ENCODE data around the gene HDAC6. TPM values are rescaled to one million over a fixed set of nuclear protein-coding genes. Genes with fewer than 3 reads are reported as not detected.
A peak's percentile ranks its signal among the peaks of the same experiment; 100 is the strongest.
"Not testable (repeated sequence)": the region's sequence is repeated elsewhere in the genome, so short reads cannot be mapped to it uniquely, and the experiment has no call there.

HDAC6 gene
- total RNA-seq, 2 experiments from 2014 or later: 71.8 to 81.9 TPM

- H3K9me3 Mint-ChIP-seq: no peaks in the 10 kb centered on the region
- intact Hi-C loops (cut with micrococcal nuclease): no loop called here
- no peak overlapping the region for H3K27ac Mint-ChIP-seq
- H3K4me3 Mint-ChIP-seq: no peak overlapping the region
- H3K27me3 Mint-ChIP-seq: no peaks in the 10 kb centered on the region
- H3K4me1 Mint-ChIP-seq (ENCODE audit: low read depth): no peaks in the 10 kb centered on the region
- ChIA-PET POLR2A (no interaction called here), CTCF (no interaction called here)
- peaks cover 19% of the 10 kb centered on the region for H3K36me3 Mint-ChIP-seq
- DNase-seq: no peak
Measured at GRCh38 chrX:48816014-48816810, 14.3 kb downstream of the HDAC6 start.

DNA sequence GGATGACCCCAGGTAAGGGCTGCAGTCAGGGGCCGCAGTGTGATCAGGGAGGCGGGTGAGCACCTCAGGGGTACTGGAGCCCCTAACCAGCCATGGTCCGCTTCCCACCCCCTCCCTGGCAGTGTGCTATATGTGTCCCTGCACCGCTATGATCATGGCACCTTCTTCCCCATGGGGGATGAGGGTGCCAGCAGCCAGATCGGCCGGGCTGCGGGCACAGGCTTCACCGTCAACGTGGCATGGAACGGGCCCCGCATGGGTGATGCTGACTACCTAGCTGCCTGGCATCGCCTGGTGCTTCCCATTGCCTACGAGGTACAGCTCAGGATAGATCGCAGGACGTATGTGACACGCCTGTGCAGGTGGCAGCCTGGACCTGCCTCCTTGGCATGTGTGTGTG is 16.2 kb downstream of the HDAC6 start:
- no peak overlapping the region for H3K27ac Mint-ChIP-seq
- H3K4me1 Mint-ChIP-seq (ENCODE audit: low read depth): no peaks in the 10 kb centered on the region
- no peaks in the 10 kb centered on the region for H3K27me3 Mint-ChIP-seq
- no peaks in the 10 kb centered on the region for H3K9me3 Mint-ChIP-seq
- intact Hi-C loops (cut with micrococcal nuclease): no loop called here
- DNase-seq: no peak
- peaks cover 17% of the 10 kb centered on the region for H3K36me3 Mint-ChIP-seq
- POLR2A ChIA-PET: no interaction called here
- CTCF ChIA-PET: no interaction called here
- no peak overlapping the region for H3K4me3 Mint-ChIP-seq

- Mint-ChIP-seq H3K9me3 (no peaks in the 10 kb centered on the region), H3K4me1 (ENCODE audit: low read depth) (no peaks in the 10 kb centered on the region), H3K36me3 (peaks cover 21% of the 10 kb centered on the region), H3K4me3 (no peak overlapping the region), H3K27ac (no peak overlapping the region), H3K27me3 (no peaks in the 10 kb centered on the region)
- intact Hi-C loops (cut with micrococcal nuclease): no loop called here
- DNase-seq: no peak
- ChIA-PET CTCF (no interaction called here), POLR2A (no interaction called here)
Measured at GRCh38 chrX:48818866-48819265, 17.0 kb downstream of the HDAC6 start.

DNA sequence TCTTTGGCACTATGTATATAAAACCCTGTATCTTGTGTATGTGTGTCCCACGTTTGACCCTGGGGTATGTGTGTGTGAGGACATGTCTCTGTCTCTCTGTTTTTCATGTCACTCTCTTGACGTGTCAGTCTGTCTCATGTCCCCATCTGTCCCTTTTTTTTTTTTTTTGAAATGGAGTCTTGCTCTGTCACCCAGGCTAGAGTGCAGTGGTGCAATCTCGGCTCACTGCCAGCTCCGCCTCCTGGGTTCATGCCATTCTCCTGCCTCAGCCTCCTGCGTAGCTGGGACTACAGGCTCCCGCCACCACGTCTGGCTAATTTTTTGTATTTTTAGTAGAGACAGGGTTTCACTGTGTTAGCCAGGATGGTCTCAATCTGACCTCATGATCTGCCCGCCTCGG is 17.5 kb downstream of the HDAC6 start:
- H3K27ac Mint-ChIP-seq; H3K4me3 Mint-ChIP-seq; H3K9me3 Mint-ChIP-seq; H3K4me1 Mint-ChIP-seq (ENCODE audit: low read depth); intact Hi-C loops (cut with micrococcal nuclease); CTCF ChIA-PET; POLR2A ChIA-PET; DNase-seq; H3K27me3 Mint-ChIP-seq: not testable (repeated sequence)
- peaks cover 25% of the 10 kb centered on the region for H3K36me3 Mint-ChIP-seq

GRCh38 chrX:48823053-48823452 is 21.2 kb downstream of the HDAC6 start:
- DNase-seq: no peak
- peaks cover 8% of the 10 kb centered on the region for H3K4me1 Mint-ChIP-seq (ENCODE audit: low read depth)
- H3K9me3 Mint-ChIP-seq: no peaks in the 10 kb centered on the region
- ChIA-PET CTCF (no interaction called here), POLR2A (no interaction called here)
- H3K27me3 Mint-ChIP-seq: peaks cover 9% of the 10 kb centered on the region
- H3K36me3 Mint-ChIP-seq: peaks cover 34% of the 10 kb centered on the region
- no peak overlapping the region for H3K27ac Mint-ChIP-seq
- no peak overlapping the region for H3K4me3 Mint-ChIP-seq
- intact Hi-C loops (cut with micrococcal nuclease): no loop called here

GRCh38 chrX:48824066-48824465 is 22.2 kb downstream of the HDAC6 start:
- H3K27me3 Mint-ChIP-seq: peaks cover 14% of the 10 kb centered on the region
- peaks cover 8% of the 10 kb centered on the region for H3K4me1 Mint-ChIP-seq (ENCODE audit: low read depth)
- no peak for DNase-seq
- ChIA-PET CTCF (interaction anchor here (1.5 kb wide), 1 partner anchor 122 kb away, joined by 3 read pairs; no protein-coding TSS in a partner anchor), POLR2A (no interaction called here)
- no peak overlapping the region for H3K27ac Mint-ChIP-seq
- no peaks in the 10 kb centered on the region for H3K9me3 Mint-ChIP-seq
- H3K4me3 Mint-ChIP-seq: no peak overlapping the region
- intact Hi-C loops (cut with micrococcal nuclease): no loop called here
- H3K36me3 Mint-ChIP-seq: peaks cover 28% of the 10 kb centered on the region

GRCh38 chrX:48826135-48826875 is 24.4 kb downstream of the HDAC6 start, which contains the start of gene ERAS:
ERAS (plus strand) TSS chrX:48826513; CDS start chrX:48829124, 2,611 bp downstream.
- Mint-ChIP-seq H3K4me1 (ENCODE audit: low read depth) (peaks cover 8% of the 10 kb centered on the region), H3K4me3 (no peak within 1 kb of the TSS), H3K36me3 (peaks cover 21% of the 10 kb centered on the region), H3K9me3 (no peaks in the 10 kb centered on the region), H3K27me3 (peaks cover 24% of the 10 kb centered on the region), H3K27ac (no peak within 1 kb of the TSS)
- POLR2A ChIA-PET: no interaction called here
- CTCF ChIA-PET: interaction anchor here (0.6 kb wide), 1 partner anchor 314 kb away, joined by 3 read pairs; no protein-coding TSS in a partner anchor
- intact Hi-C loops (cut with micrococcal nuclease): no loop called here
- DNase-seq: peak; percentile 25

GRCh38 chrX:48826876-48827653 is 25.2 kb downstream of the HDAC6 start:
- intact Hi-C loops (cut with micrococcal nuclease): no loop called here
- no peaks in the 10 kb centered on the region for H3K9me3 Mint-ChIP-seq
- ChIA-PET POLR2A (no interaction called here), CTCF (interaction anchor here (0.6 kb wide), 1 partner anchor 313 kb away, joined by 3 read pairs; no protein-coding TSS in a partner anchor)
- H3K36me3 Mint-ChIP-seq: peaks cover 19% of the 10 kb centered on the region
- DNase-seq: no peak
- H3K4me1 Mint-ChIP-seq (ENCODE audit: low read depth): peaks cover 8% of the 10 kb centered on the region
- peaks cover 24% of the 10 kb centered on the region for H3K27me3 Mint-ChIP-seq
- no peak overlapping the region for H3K4me3 Mint-ChIP-seq
- no peak overlapping the region for H3K27ac Mint-ChIP-seq

GRCh38 chrX:48827654-48827968 is 25.7 kb downstream of the HDAC6 start:
- peaks cover 28% of the 10 kb centered on the region for H3K27me3 Mint-ChIP-seq
- ChIA-PET CTCF (interaction anchor here (0.6 kb wide), 1 partner anchor 64 kb away, joined by 3 read pairs; no protein-coding TSS in a partner anchor), POLR2A (no interaction called here)
- H3K4me3 Mint-ChIP-seq: no peak overlapping the region
- no peak overlapping the region for H3K27ac Mint-ChIP-seq
- peaks cover 18% of the 10 kb centered on the region for H3K36me3 Mint-ChIP-seq
- DNase-seq: no peak
- H3K4me1 Mint-ChIP-seq (ENCODE audit: low read depth): peaks cover 8% of the 10 kb centered on the region
- no peaks in the 10 kb centered on the region for H3K9me3 Mint-ChIP-seq
- intact Hi-C loops (cut with micrococcal nuclease): no loop called here

DNA sequence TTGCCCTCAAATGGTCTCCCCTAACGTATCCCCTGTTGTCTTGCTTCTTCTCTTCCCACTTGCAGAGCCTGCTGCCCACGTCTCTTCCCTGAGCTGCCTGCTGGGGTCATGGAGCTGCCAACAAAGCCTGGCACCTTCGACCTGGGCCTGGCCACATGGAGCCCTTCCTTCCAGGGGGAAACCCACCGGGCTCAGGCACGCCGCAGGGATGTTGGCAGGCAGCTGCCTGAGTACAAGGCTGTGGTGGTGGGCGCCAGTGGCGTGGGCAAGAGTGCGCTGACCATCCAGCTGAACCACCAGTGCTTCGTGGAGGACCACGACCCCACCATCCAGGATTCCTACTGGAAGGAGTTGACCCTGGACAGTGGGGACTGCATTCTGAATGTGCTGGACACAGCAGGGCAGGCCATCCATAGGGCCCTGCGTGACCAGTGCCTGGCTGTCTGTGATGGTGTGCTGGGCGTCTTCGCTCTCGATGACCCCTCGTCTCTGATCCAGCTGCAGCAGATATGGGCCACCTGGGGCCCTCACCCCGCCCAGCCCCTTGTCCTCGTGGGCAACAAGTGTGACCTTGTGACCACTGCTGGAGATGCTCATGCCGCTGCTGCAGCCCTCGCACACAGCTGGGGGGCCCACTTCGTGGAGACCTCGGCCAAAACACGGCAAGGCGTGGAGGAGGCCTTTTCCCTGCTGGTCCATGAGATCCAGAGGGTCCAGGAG is 27.3 kb downstream of the HDAC6 start:
- CTCF ChIA-PET: interaction anchor here (0.8 kb wide), 1 partner anchor 198 kb away, joined by 3 read pairs; no protein-coding TSS in a partner anchor
- H3K4me3 Mint-ChIP-seq: no peak overlapping the region
- DNase-seq: no peak
- POLR2A ChIA-PET: no interaction called here
- peaks cover 10% of the 10 kb centered on the region for H3K36me3 Mint-ChIP-seq
- H3K27ac Mint-ChIP-seq: no peak overlapping the region
- intact Hi-C loops (cut with micrococcal nuclease): no loop called here
- H3K4me1 Mint-ChIP-seq (ENCODE audit: low read depth): peaks cover 13% of the 10 kb centered on the region
- H3K9me3 Mint-ChIP-seq: no peaks in the 10 kb centered on the region
- peaks cover 32% of the 10 kb centered on the region for H3K27me3 Mint-ChIP-seq

GRCh38 chrX:48831136-48831908 is 29.5 kb downstream of the HDAC6 start:
- H3K9me3 Mint-ChIP-seq: no peaks in the 10 kb centered on the region
- intact Hi-C loops (cut with micrococcal nuclease): loop anchor here (10.0 kb wide), 1 partner anchor 213 kb away; the partner anchor contains the start of gene TFE3
- peaks cover 19% of the 10 kb centered on the region for H3K4me1 Mint-ChIP-seq (ENCODE audit: low read depth)
- DNase-seq: no peak
- H3K27me3 Mint-ChIP-seq: peaks cover 33% of the 10 kb centered on the region
- H3K27ac Mint-ChIP-seq: no peak overlapping the region
- H3K4me3 Mint-ChIP-seq: no peak overlapping the region
- peaks cover 1% of the 10 kb centered on the region for H3K36me3 Mint-ChIP-seq
- CTCF ChIA-PET: no interaction called here
- POLR2A ChIA-PET: no interaction called here

Measured in activated CD4-positive, alpha-beta memory T cell treated with anti-CD3 and anti-CD28 coated beads for 36 hours (primary cell).